HT1080 (cell line): ENCODE results near the gene RCAN3. TPM values are rescaled to one million over a fixed set of nuclear protein-coding genes. Genes with fewer than 3 reads are reported as not detected.

Experiments used
- DNase-seq: peaks from one replicate; pipeline ENCODE4 v3.0.0-alpha.2; 2015; ENCODE audit warnings: low read depth
- total RNA-seq: library from RNA; depleted of rRNA; stranded (reverse); fragments of >200 nt; shearing (Covaris generic); gene quantifications from 2 replicates; pipeline ENCODE4 v1.2.3, GENCODE V29; 2014; rRNA removed

RCAN3 gene
- total RNA-seq, 1 experiment from 2014 or later: 8.8 TPM

DNA sequence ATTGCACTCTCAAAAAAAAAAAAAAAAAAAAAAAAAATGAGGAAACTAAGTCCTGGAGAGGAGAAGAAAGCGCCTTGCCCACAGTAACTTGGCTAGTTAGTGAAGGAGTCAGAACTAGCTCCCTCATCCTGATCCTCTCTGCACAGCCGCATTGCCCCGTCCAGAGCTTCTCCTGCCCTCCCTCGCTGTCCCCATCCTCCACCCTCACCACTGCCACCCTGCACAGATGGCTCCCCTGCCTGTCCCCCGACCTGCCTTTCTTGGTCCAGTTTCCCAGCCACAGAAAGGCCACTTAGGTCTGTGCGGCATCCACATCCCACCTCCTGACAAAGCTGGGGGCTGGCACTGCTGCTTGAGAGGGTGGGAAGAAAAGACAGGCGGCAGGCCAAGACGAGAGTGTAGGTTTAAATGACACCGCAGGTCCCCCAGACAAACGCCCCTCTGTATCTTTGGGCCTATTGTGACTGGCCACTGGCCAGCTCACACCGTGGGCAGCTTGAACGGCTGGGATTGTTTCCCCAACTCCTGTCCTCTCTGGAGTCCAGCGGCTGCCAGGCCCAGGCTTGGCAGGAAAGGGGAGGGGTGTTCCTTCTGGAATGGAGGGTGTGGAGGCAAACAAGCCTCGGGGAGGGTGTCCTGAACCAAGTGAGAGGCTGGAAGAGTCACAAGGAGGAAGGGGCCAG, 73.4 kb downstream of the RCAN3 start:
- no peak for DNase-seq

DNA sequence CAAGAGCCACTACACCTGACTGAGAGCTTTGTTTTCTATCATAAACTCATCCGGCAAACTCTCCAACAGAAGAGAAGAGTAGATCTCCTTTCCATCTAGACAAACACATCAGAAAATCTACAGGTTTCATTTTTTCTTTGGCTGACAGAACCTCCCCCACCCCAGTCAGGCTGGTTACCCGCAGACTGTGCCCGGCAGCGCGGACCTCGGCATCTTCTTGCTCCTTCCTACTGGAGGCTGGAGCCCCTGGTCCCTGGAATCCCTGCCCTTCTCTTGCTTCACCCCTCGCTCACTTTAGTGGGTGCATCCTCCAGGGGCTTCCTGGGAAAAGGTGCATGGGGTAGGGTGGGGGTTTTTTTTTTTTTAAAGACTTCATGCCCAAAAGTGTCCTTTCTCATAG, 76.2 kb downstream of the RCAN3 start:
- DNase-seq: no peak

DNA sequence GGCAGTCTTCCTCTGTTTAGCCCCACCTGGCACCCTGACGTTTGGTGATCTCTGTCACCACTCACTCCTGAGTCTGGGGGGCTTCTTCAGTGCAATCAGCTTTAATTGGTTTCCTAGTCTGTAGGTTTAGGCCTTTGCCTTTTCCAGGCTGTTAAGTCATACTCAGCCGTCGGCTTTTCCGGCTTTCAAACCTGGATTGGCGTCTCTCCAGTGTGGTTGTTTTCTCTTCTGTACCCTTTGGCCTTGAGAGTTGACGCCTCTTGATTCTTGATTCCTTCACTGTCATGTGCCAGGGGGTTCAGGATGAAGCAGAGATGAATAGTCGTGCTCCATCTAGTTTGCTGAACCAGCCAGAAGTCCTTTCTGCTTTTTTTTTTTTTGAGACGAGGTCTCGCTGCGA, 78.1 kb downstream of the RCAN3 start:
- DNase-seq: no peak

DNA sequence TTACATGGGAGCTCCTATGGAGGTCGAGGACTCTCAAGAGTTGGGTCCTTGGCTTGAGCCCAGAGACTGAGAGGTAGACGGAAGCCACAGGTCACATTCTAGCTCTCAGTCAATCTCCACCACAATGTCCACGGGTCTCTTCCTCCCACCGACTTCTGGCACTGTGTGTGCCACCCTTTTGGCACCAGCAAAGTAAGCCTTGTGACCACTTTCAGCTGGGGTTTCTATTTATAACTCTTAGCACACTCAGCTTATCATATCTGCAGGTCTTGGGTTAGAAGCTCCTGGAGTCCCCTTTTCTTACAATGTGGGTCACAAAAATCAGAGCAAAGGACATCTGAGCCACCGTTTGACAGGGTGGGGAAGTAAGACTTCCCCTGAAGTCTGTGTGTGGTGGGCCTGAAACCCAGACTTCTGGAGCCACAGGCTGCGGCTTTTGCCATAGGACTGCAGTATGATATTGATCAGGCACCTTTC, 81.6 kb downstream of the RCAN3 start:
- no peak for DNase-seq

DNA sequence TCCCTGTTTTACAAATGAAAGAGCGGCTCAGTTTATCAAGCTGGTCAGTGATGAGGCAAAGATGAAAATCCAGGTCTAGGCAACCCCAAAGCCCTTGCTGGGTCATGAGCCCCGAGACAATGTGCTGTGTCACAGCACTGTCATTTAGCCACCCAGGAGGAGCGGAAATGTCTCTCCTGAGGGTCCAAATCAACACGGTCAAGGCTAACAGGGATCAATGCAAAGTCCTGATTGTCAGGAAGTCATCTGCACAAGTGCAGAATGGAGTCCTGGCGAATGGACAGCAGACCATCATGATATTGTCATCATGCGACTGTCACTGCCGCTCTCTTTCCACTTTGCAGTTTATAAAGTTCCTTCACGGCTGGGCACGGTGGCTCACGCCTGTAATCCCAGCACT, 83.5 kb downstream of the RCAN3 start:
- no peak for DNase-seq

DNA sequence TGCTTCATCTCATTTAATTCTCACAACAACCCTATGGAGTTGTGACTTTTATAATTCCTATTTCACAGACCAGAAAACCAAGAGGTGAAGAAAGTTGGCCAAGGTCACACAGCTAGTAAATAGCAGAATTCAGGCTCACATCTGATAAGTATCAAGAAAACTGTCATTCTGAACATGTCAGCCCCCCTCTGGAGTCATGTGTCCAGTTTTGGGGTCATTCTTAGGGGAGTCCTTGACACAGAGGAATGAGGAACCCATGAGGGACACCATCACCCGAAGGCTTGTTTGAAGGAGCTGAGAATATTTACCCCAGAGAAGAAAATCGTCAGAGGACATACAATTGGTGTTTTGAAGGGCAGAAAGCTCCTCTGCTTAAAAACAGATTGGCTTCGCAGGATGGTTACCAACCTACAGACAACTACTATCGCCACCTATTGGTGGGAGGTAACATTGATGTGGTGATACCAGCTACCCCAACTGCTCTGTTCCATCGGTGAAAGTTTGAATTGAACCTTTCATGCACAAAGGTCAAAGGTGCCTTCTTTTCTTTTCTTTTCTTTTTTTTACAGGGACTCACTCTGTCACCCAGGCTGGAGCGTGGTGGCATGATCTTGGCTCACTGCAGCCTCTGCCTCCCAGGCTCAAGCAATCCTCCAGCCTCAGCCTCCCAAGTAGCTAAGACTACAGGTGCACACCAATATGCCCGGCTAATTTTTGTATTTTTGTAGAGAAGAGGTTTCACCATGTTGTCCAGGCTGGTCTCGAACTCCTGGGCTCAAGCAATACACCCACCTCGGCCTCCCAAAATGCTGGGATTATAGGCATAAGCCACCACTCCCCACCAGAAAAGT, 84.6 kb downstream of the RCAN3 start:
- peak; percentile 43 for DNase-seq

DNA sequence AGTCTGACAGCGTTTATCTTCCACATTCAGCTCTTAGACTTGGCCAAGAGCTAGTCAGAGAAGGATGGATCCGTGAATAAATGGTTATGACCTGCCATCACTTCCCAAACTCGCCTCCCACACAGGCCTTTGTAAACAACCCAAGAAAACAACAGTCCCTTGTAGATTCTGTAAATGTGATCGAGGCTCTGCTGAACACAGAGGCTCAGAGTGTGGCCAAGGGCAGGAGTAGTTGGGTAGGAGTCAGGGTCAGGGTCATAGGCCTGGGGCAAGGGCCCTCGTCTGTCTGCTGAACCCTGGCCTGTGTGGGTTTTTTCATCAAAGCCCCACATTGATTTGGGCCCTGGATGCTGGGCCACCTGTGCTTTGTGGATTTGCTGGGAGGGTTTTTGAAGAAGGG, 85.9 kb downstream of the RCAN3 start:
- DNase-seq: no peak

DNA sequence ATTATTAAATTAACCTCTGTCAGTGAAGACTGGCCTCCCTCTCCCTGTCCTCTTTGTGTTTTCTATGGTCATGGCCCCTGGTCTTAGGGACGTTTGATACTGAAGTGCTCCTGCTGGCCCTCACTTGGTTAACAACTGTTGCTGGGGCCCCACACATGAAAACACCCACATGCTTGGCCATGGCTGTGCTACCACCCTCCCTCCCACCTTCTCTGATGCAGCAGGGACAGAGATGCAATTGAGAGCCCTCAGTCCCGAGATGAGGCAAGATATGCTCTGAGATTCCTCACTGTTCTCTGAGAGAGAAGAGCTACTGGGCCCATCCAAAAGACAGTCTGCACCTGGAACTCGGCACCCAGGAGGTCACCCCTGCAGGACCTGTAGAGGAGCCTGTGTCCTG, 86.6 kb downstream of the RCAN3 start:
- DNase-seq: no peak

Other genes starting within 250 kb of the RCAN3 start
- 0.03 and 0.23 TPM in 2 replicates for gene GRHL3, start 183.5 kb upstream of the RCAN3 start, total RNA-seq
- gene STPG1, start 89.1 kb upstream of the RCAN3 start, total RNA-seq: 8.6 and 9.0 TPM in 2 replicates
- 27.8 and 28.7 TPM in 2 replicates for gene NIPAL3, start 87.0 kb upstream of the RCAN3 start, total RNA-seq
- gene NCMAP, start 53.3 kb downstream of the RCAN3 start, total RNA-seq: not detected in 2 replicates
- gene SRRM1, start 140.5 kb downstream of the RCAN3 start, total RNA-seq: 26.1 and 31.7 TPM in 2 replicates
- 108 and 122 TPM in 2 replicates for gene CLIC4, start 242.6 kb downstream of the RCAN3 start, total RNA-seq